Keratinocyte (primary cell): ENCODE data around the gene POU6F2. TPM values are rescaled to one million over a fixed set of nuclear protein-coding genes. Genes with fewer than 3 reads are reported as not detected.

Source experiments
- DNase-seq: peaks from one replicate; pipeline ENCODE4 v3.0.0-alpha.2; 2011; ENCODE audit warnings: low read depth, missing footprints, low spot score
- FAIRE-seq: peaks from 2 replicates; lab custom pipeline; 2011; peaks lifted over from hg19 to GRCh38; lab: Jason Lieb, UNC
- H2AFZ ChIP-seq: 2 replicates; pipeline ENCODE4 v1.6.0; 2012; ENCODE audit warnings: low read length, control low read depth, inconsistent platforms; ENCODE audit not compliant: control insufficient read depth
- H3K27ac ChIP-seq: 2 replicates; pipeline ENCODE4 v1.5.1; 2011; ENCODE audit warnings: low read length; ENCODE audit not compliant: control insufficient read depth, insufficient read depth
- H3K27me3 ChIP-seq: 3 replicates; pipeline ENCODE4 v1.6.0; 2011; ENCODE audit warnings: low read length; ENCODE audit not compliant: control insufficient read depth, insufficient read depth; ENCODE audit errors: extremely low read depth
- H3K36me3 ChIP-seq, 2 experiments: 2 replicates in 1 of 2; 3 replicates in 1 of 2; pipeline ENCODE4 v1.5.1; 2011; ENCODE audit warnings: low read length in 2 of 2, mild to moderate bottlenecking in 1 of 2; ENCODE audit not compliant: control insufficient read depth in 2 of 2, insufficient read depth in 2 of 2; ENCODE audit errors: extremely low read depth in 1 of 2
- H3K4me1 ChIP-seq: 3 replicates; pipeline ENCODE4 v1.5.1; 2011; ENCODE audit warnings: low read length; ENCODE audit not compliant: control insufficient read depth, insufficient read depth; ENCODE audit errors: extremely low read depth
- H3K4me2 ChIP-seq: 3 replicates; pipeline ENCODE4 v1.6.0; 2011; ENCODE audit warnings: low read depth, low read length; ENCODE audit not compliant: control insufficient read depth, insufficient read depth; ENCODE audit errors: extremely low read depth
- H3K4me3 ChIP-seq, 3 experiments: fragments of 200-600 bp in 1 of 3; sonication (generic) in 1 of 3; 2 replicates in 2 of 3; 3 replicates in 1 of 3; pipeline ENCODE4 v1.5.1; 2011 to 2016; ENCODE audit warnings: low read length in 3 of 3, mild to moderate bottlenecking in 3 of 3, control low read depth in 2 of 3, inconsistent platforms in 1 of 3, low read depth in 1 of 3, mixed read lengths in 1 of 3, mixed run types in 1 of 3, moderate library complexity in 1 of 3; ENCODE audit not compliant: control insufficient read depth in 2 of 3, insufficient read depth in 2 of 3; ENCODE audit errors: extremely low read depth in 1 of 3
- H3K79me2 ChIP-seq: 2 replicates; pipeline ENCODE4 v1.6.0; 2012; ENCODE audit warnings: low read length; ENCODE audit not compliant: control insufficient read depth, insufficient read depth
- H3K9ac ChIP-seq: 3 replicates; pipeline ENCODE4 v1.6.0; 2011; ENCODE audit warnings: low read length; ENCODE audit not compliant: control insufficient read depth, insufficient read depth; ENCODE audit errors: extremely low read depth
- H3K9me1 ChIP-seq: 3 replicates; pipeline ENCODE4 v1.6.0; 2011; ENCODE audit warnings: low read length; ENCODE audit not compliant: control insufficient read depth, insufficient read depth; ENCODE audit errors: extremely low read depth
- H3K9me3 ChIP-seq: 2 replicates; pipeline ENCODE4 v1.5.1; 2012; ENCODE audit warnings: low read depth, low read length; ENCODE audit not compliant: control insufficient read depth
- H4K20me1 ChIP-seq: 3 replicates; pipeline ENCODE4 v1.6.0; 2011; ENCODE audit warnings: low read length; ENCODE audit not compliant: control insufficient read depth, insufficient read depth; ENCODE audit errors: extremely low read depth
- EZH2 ChIP-seq: IDR thresholded peaks from one replicate; pipeline ENCODE4 v1.6.1; 2012; ENCODE audit warnings: inconsistent platforms, mild to moderate bottlenecking, low read length, moderate library complexity
- dilution Hi-C: fragments of 300-500 bp; cut with MboI; formaldehyde crosslinking; loops from one replicate; pipeline ENCODE4 v1.7.0; 2020; ENCODE audit warnings: low sequenced_read_pairs; ENCODE audit not compliant: extremely low pct_ligation_motif_present
- polyA plus RNA-seq, 5 experiments: library from polyadenylated mRNA; depleted of rRNA in 3 of 5; stranded (reverse) in 3 of 5; stranded (forward) in 1 of 5; unstranded in 1 of 5; fragments of >200 nt; gene quantifications; 1 replicate in 1 of 5; 2 replicates in 3 of 5; 3 replicates in 1 of 5; pipeline versions ENCODE4 v1.2.1 to v1.2.3, GENCODE V29; 2011 to 2012; ENCODE audit warnings: missing spikeins in 2 of 5, low read depth in 1 of 5, low replicate concordance in 1 of 5
- TF ChIP-seq, protein P1 (sequence below), 3 experiments: IDR thresholded peaks in 1 of 3; conservative IDR thresholded peaks in 1 of 3; optimal IDR thresholded peaks in 1 of 3; 2 replicates in 2 of 3; 3 replicates in 1 of 3; pipeline versions ENCODE3 to v1.5.1; 2011; ENCODE audit warnings: low read length in 3 of 3, mild to moderate bottlenecking in 3 of 3, moderate library complexity in 2 of 3, control low read depth in 1 of 3, inconsistent platforms in 1 of 3; ENCODE audit not compliant: insufficient read depth in 2 of 3; ENCODE audit errors: extremely low read depth in 1 of 3

The POU6F2 gene
- polyA plus RNA-seq, 1 donor (not counting 4 experiments of a cell fraction or from before 2014, with no cell fraction given): not detected

DNA sequence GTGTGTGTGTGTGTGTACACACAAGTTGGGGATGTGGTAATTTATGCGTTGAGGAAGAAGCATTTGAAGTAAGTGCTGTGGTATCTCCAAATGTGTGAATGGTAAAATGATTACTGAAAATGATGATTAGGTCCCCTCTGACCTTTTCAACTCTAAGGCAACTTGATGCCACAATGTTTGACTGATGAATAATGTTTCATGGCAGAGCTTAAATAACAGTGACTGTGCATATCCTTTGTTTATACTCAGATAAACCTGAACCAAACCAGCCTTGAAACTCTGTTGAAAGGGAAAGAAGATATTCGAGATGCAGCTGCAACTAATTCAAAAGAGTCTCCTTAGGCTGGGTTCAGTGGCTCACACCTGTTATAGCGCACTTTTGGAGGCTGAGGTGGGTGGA is 523.6 kb downstream of the POU6F2 start:
- Histone ChIP-seq H3K9me1 (no peaks in the 10 kb centered on the region), H3K27me3 (peaks cover 11% of the 10 kb centered on the region), H2AFZ (no peak overlapping the region), H3K79me2 (no peaks in the 10 kb centered on the region), H3K9me3 (no peaks in the 10 kb centered on the region), H3K4me1 (no peaks in the 10 kb centered on the region), H3K36me3 (no peaks in the 10 kb centered on the region), H3K4me2 (no peak overlapping the region), H4K20me1 (no peaks in the 10 kb centered on the region), H3K9ac (no peak overlapping the region), H3K27ac (no peak overlapping the region), H3K4me3 (no peak overlapping the region)
- no peak for TF ChIP-seq EZH2
- TF ChIP-seq, protein P1, sequence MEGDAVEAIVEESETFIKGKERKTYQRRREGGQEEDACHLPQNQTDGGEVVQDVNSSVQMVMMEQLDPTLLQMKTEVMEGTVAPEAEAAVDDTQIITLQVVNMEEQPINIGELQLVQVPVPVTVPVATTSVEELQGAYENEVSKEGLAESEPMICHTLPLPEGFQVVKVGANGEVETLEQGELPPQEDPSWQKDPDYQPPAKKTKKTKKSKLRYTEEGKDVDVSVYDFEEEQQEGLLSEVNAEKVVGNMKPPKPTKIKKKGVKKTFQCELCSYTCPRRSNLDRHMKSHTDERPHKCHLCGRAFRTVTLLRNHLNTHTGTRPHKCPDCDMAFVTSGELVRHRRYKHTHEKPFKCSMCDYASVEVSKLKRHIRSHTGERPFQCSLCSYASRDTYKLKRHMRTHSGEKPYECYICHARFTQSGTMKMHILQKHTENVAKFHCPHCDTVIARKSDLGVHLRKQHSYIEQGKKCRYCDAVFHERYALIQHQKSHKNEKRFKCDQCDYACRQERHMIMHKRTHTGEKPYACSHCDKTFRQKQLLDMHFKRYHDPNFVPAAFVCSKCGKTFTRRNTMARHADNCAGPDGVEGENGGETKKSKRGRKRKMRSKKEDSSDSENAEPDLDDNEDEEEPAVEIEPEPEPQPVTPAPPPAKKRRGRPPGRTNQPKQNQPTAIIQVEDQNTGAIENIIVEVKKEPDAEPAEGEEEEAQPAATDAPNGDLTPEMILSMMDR (optimal IDR thresholded peaks at IDR 0.05 in 1 of 3, IDR thresholded peaks at IDR 0.05 in 1 of 3, conservative IDR thresholded peaks at IDR 0.05 in 1 of 3; ENCODE audit: extremely low read depth in 1 of 3, insufficient read depth in 2 of 3, low read length in 3 of 3): no peak
- DNase-seq: no peak
- no peak for FAIRE-seq
- dilution Hi-C loops: no loop called here

- Histone ChIP-seq H3K4me2 (no peak overlapping the region), H4K20me1 (no peaks in the 10 kb centered on the region), H3K36me3 (no peaks in the 10 kb centered on the region), H3K9ac (no peak overlapping the region), H3K4me3 (no peak overlapping the region), H3K9me1 (no peaks in the 10 kb centered on the region), H3K79me2 (no peaks in the 10 kb centered on the region), H3K27ac (no peak overlapping the region), H3K9me3 (no peaks in the 10 kb centered on the region), H3K27me3 (peaks cover 6% of the 10 kb centered on the region), H2AFZ (no peak overlapping the region), H3K4me1 (peaks cover 3% of the 10 kb centered on the region)
- dilution Hi-C loops: no loop called here
- no peak for DNase-seq
- FAIRE-seq: peak; percentile 32
- TF ChIP-seq, protein P1 (optimal IDR thresholded peaks at IDR 0.05 in 1 of 3, IDR thresholded peaks at IDR 0.05 in 1 of 3, conservative IDR thresholded peaks at IDR 0.05 in 1 of 3; ENCODE audit: extremely low read depth in 1 of 3, insufficient read depth in 2 of 3, low read length in 3 of 3): no peak
Measured at GRCh38 chr7:39504963-39505362, 527.3 kb downstream of the POU6F2 start.
